Thyroid gland (tissue), 4 donors: ENCODE results near the gene CTSD. TPM values are rescaled to one million over a fixed set of nuclear protein-coding genes. Genes with fewer than 3 reads are reported as not detected.

Experiments used
- DNase-seq, 2 donors: peaks; one replicate each; pipeline ENCODE4 v3.0.0-alpha.2; 2019
- H3K27ac ChIP-seq, 3 donors: fragments of 200-600 bp; sonication (generic); 1 replicate in 2 of 3; 2 replicates in 1 of 3; pipeline ENCODE4 v1.5.1; 2016 to 2019; ENCODE audit warnings: mild to moderate bottlenecking in 1 of 3, moderate library complexity in 1 of 3
- H3K27me3 ChIP-seq: fragments of 200-600 bp; sonication (generic); one replicate; pipeline ENCODE4 v1.5.1; 2019
- H3K36me3 ChIP-seq, 2 donors: fragments of 200-600 bp; sonication (generic); one replicate each; pipeline ENCODE4 v1.5.1; 2016 to 2019
- H3K4me1 ChIP-seq, 2 donors: fragments of 200-600 bp; sonication (generic); one replicate each; pipeline ENCODE4 v1.5.1; 2017 to 2019
- H3K4me3 ChIP-seq, 3 donors: fragments of 200-600 bp; sonication (generic); replicated peaks in 1 of 3; 1 replicate in 2 of 3; 2 replicates in 1 of 3; pipeline ENCODE4 v1.5.1; 2016; ENCODE audit warnings: mild to moderate bottlenecking in 1 of 3
- H3K9me3 ChIP-seq: fragments of 200-600 bp; sonication (generic); one replicate; pipeline ENCODE4 v1.5.1; 2017
- POLR2A ChIP-seq, 2 donors: fragments of 450-650 bp; IDR thresholded peaks; one replicate each; pipeline ENCODE4 v1.6.1; 2017; ENCODE audit warnings: antibody characterized with exemption in 2 of 2, mild to moderate bottlenecking in 2 of 2, moderate library complexity in 1 of 2
- WGBS, 2 donors: methylation state at CpG; one replicate each; pipeline ENCODE4 v1.1.5; 2017; 5-methylcytosine and 5-hydroxymethylcytosine counted together
- intact Hi-C: fragments of 100-400 bp; cut with DNase I; formaldehyde crosslinking; loops from one replicate; pipeline ENCODE4 v1.15.1; 2023
- total RNA-seq, 4 donors: library from RNA; depleted of rRNA; stranded (reverse); fragments of >200 nt; gene quantifications; one replicate each; pipeline ENCODE4 v1.2.3, GENCODE V29; 2016
- TF ChIP-seq, protein P1 (sequence below), 6 experiments: fragments of 200-600 bp in 3 of 6; fragments of 450-650 bp in 3 of 6; sonication (generic) in 3 of 6; IDR thresholded peaks; one replicate each; pipeline ENCODE4 v1.5.1; 2016 to 2019; ENCODE audit warnings: antibody characterized with exemption in 6 of 6, mild to moderate bottlenecking in 2 of 6, inconsistent platforms in 1 of 6, moderate library complexity in 1 of 6

The CTSD gene
- total RNA-seq, 4 donors from 2014 or later = 363 to 577 (median 457) TPM

GRCh38 chr11:1761110-1761856, 2.4 kb downstream of the CTSD start:
- peak overlapping the region in 2 of 3 donors; percentile 70 to 78 for H3K27ac ChIP-seq
- intact Hi-C loops = no loop called here
- TF ChIP-seq, protein P1, sequence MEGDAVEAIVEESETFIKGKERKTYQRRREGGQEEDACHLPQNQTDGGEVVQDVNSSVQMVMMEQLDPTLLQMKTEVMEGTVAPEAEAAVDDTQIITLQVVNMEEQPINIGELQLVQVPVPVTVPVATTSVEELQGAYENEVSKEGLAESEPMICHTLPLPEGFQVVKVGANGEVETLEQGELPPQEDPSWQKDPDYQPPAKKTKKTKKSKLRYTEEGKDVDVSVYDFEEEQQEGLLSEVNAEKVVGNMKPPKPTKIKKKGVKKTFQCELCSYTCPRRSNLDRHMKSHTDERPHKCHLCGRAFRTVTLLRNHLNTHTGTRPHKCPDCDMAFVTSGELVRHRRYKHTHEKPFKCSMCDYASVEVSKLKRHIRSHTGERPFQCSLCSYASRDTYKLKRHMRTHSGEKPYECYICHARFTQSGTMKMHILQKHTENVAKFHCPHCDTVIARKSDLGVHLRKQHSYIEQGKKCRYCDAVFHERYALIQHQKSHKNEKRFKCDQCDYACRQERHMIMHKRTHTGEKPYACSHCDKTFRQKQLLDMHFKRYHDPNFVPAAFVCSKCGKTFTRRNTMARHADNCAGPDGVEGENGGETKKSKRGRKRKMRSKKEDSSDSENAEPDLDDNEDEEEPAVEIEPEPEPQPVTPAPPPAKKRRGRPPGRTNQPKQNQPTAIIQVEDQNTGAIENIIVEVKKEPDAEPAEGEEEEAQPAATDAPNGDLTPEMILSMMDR (IDR thresholded peaks at IDR 0.05) = no peak
- TF ChIP-seq POLR2A (IDR thresholded peaks at IDR 0.05) = no peak
- H3K9me3 ChIP-seq = no peaks in the 10 kb centered on the region
- WGBS, 2 donors = 85 to 89% methylated on average over 13 to 17 of the region's 28 CpGs
- H3K4me1 ChIP-seq = peaks cover 25 to 42% of the 10 kb centered on the region in 2 donors
- peaks cover 10 to 28% of the 10 kb centered on the region in 2 donors for H3K36me3 ChIP-seq
- no peak for DNase-seq
- H3K27me3 ChIP-seq = no peaks in the 10 kb centered on the region
- H3K4me3 ChIP-seq = no peak overlapping the region

- Histone ChIP-seq H3K4me1 (peaks cover 25 to 42% of the 10 kb centered on the region in 2 donors), H3K9me3 (no peaks in the 10 kb centered on the region), H3K36me3 (peaks cover 16 to 33% of the 10 kb centered on the region in 2 donors), H3K27me3 (no peaks in the 10 kb centered on the region), H3K27ac (peak overlapping the region; percentile 27 to 78 (median 70)), H3K4me3 (no peak overlapping the region)
- peak; percentile 32 to 48 for DNase-seq
- WGBS, 2 donors = 50 to 72% methylated on average over 2 to 10 of the region's 23 CpGs
- intact Hi-C loops = no loop called here
- TF ChIP-seq, protein P1 (IDR thresholded peaks at IDR 0.05) = no peak
- no peak for TF ChIP-seq POLR2A (IDR thresholded peaks at IDR 0.05)
These were observed 3.2 kb downstream of the CTSD start for GRCh38 chr11:1760351-1761109.

DNA sequence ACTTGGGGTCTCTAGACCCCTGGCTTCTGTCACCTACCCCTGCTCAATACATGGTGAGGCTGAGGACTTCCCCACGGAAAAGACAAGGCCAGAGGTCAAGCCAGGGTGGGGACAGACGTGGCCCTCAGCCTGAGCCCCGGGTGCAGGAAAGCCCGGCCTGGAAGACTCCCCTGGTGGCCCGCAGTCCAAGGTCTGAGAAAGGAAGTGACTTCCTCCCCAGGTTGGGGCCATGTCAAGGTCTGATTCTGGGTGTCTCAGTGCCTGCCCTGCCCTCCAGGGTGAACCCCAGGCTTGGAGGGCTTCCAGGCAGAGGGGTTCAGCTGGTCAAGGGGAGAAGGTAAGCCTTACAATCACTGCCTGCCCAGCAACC, 3.9 kb downstream of the CTSD start:
- no peak for DNase-seq

DNA sequence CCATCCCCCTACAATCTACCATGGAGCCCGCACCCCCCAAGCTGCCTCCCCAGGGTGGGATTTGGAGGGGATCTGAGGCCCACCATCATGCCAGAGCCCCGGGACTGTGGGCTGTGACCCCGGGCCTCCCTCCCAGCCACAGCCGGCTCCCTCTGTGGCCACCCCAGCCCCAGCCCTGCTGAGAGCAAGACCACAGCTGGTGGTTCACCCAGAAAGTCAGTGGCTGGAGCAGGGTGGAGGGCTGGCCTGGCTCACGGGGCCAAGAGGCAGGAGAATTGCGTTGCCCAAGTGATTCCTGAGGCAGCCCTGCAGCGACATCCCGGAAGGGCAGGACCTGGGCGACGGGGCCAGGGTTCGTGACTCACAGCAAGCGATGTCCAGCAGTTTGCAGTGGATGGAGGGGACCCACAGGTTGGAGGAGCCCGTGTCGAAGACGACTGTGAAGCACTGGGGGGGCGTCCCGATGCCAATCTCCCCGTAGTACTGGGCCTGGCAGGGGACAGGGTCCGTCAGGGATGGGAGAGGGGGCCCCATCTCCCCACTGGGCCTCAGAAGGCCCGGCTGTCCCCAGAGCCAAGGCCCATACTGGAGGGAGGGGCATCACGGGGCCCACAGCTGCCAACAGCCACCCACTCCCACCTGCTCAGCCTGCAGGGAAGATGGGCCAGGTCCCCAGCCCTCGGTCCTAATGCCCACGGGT, 4.4 kb downstream of the CTSD start:
- no peaks in the 10 kb centered on the region for H3K9me3 ChIP-seq
- H3K27ac ChIP-seq = peak overlapping the region in 1 of 3 donors; percentile 61
- DNase-seq = no peak
- intact Hi-C loops = no loop called here
- peaks cover 26 to 41% of the 10 kb centered on the region in 2 donors for H3K36me3 ChIP-seq
- no peak overlapping the region for H3K4me3 ChIP-seq
- WGBS, 2 donors = 93 to 95% methylated on average over 14 to 16 of the region's 23 CpGs
- H3K4me1 ChIP-seq = peaks cover 23 to 38% of the 10 kb centered on the region in 2 donors
- H3K27me3 ChIP-seq = no peaks in the 10 kb centered on the region
- TF ChIP-seq, protein P1 (IDR thresholded peaks at IDR 0.05) = no peak
- no peak for TF ChIP-seq POLR2A (IDR thresholded peaks at IDR 0.05)

More for the DNA sequence above, 3.9 kb downstream of the CTSD start:
- Histone ChIP-seq H3K4me1 (peaks cover 25 to 42% of the 10 kb centered on the region in 2 donors), H3K4me3 (no peak overlapping the region), H3K36me3 (peaks cover 23 to 38% of the 10 kb centered on the region in 2 donors), H3K27ac (peak overlapping the region in 1 of 3 donors; percentile 61), H3K27me3 (no peaks in the 10 kb centered on the region), H3K9me3 (no peaks in the 10 kb centered on the region)
- WGBS, 2 donors = 58 to 60% methylated on average over 1 to 4 of the region's 5 CpGs
- no peak for TF ChIP-seq POLR2A (IDR thresholded peaks at IDR 0.05)
- TF ChIP-seq, protein P1 (IDR thresholded peaks at IDR 0.05) = no peak
- intact Hi-C loops = no loop called here
